ENCODE measurements around the gene ANAPC4.

GRCh38 chr4:25466966-25467697, 90.1 kb downstream of the ANAPC4 start:
- TF ChIP-seq CTCF (IDR thresholded peaks at IDR 0.05) (no peak), POLR2A (IDR thresholded peaks at IDR 0.05) (no peak)
